Keratinocyte (primary cell): ENCODE measurements around the gene MC5R. TPM values are rescaled to one million over a fixed set of nuclear protein-coding genes. Genes with fewer than 3 reads are reported as not detected.

Experiments
- DNase-seq: peaks from one replicate; pipeline ENCODE4 v3.0.0-alpha.2; 2011; ENCODE audit warnings: low read depth, missing footprints, low spot score
- FAIRE-seq: peaks from 2 replicates; lab custom pipeline; 2011; peaks lifted over from hg19 to GRCh38; lab: Jason Lieb, UNC
- H2AFZ ChIP-seq: 2 replicates; pipeline ENCODE4 v1.6.0; 2012; ENCODE audit warnings: low read length, control low read depth, inconsistent platforms; ENCODE audit not compliant: control insufficient read depth
- H3K27ac ChIP-seq: 2 replicates; pipeline ENCODE4 v1.5.1; 2011; ENCODE audit warnings: low read length; ENCODE audit not compliant: control insufficient read depth, insufficient read depth
- H3K27me3 ChIP-seq: 3 replicates; pipeline ENCODE4 v1.6.0; 2011; ENCODE audit warnings: low read length; ENCODE audit not compliant: control insufficient read depth, insufficient read depth; ENCODE audit errors: extremely low read depth
- H3K36me3 ChIP-seq, 2 experiments: 2 replicates in 1 of 2; 3 replicates in 1 of 2; pipeline ENCODE4 v1.5.1; 2011; ENCODE audit warnings: low read length in 2 of 2, mild to moderate bottlenecking in 1 of 2; ENCODE audit not compliant: control insufficient read depth in 2 of 2, insufficient read depth in 2 of 2; ENCODE audit errors: extremely low read depth in 1 of 2
- H3K4me1 ChIP-seq: 3 replicates; pipeline ENCODE4 v1.5.1; 2011; ENCODE audit warnings: low read length; ENCODE audit not compliant: control insufficient read depth, insufficient read depth; ENCODE audit errors: extremely low read depth
- H3K4me2 ChIP-seq: 3 replicates; pipeline ENCODE4 v1.6.0; 2011; ENCODE audit warnings: low read depth, low read length; ENCODE audit not compliant: control insufficient read depth, insufficient read depth; ENCODE audit errors: extremely low read depth
- H3K4me3 ChIP-seq, 3 experiments: fragments of 200-600 bp in 1 of 3; sonication (generic) in 1 of 3; 2 replicates in 2 of 3; 3 replicates in 1 of 3; pipeline ENCODE4 v1.5.1; 2011 to 2016; ENCODE audit warnings: low read length in 3 of 3, mild to moderate bottlenecking in 3 of 3, control low read depth in 2 of 3, inconsistent platforms in 1 of 3, low read depth in 1 of 3, mixed read lengths in 1 of 3, mixed run types in 1 of 3, moderate library complexity in 1 of 3; ENCODE audit not compliant: control insufficient read depth in 2 of 3, insufficient read depth in 2 of 3; ENCODE audit errors: extremely low read depth in 1 of 3
- H3K79me2 ChIP-seq: 2 replicates; pipeline ENCODE4 v1.6.0; 2012; ENCODE audit warnings: low read length; ENCODE audit not compliant: control insufficient read depth, insufficient read depth
- H3K9ac ChIP-seq: 3 replicates; pipeline ENCODE4 v1.6.0; 2011; ENCODE audit warnings: low read length; ENCODE audit not compliant: control insufficient read depth, insufficient read depth; ENCODE audit errors: extremely low read depth
- H3K9me1 ChIP-seq: 3 replicates; pipeline ENCODE4 v1.6.0; 2011; ENCODE audit warnings: low read length; ENCODE audit not compliant: control insufficient read depth, insufficient read depth; ENCODE audit errors: extremely low read depth
- H3K9me3 ChIP-seq: 2 replicates; pipeline ENCODE4 v1.5.1; 2012; ENCODE audit warnings: low read depth, low read length; ENCODE audit not compliant: control insufficient read depth
- H4K20me1 ChIP-seq: 3 replicates; pipeline ENCODE4 v1.6.0; 2011; ENCODE audit warnings: low read length; ENCODE audit not compliant: control insufficient read depth, insufficient read depth; ENCODE audit errors: extremely low read depth
- CTCF ChIP-seq, 3 experiments: IDR thresholded peaks in 1 of 3; conservative IDR thresholded peaks in 1 of 3; optimal IDR thresholded peaks in 1 of 3; 2 replicates in 2 of 3; 3 replicates in 1 of 3; pipeline versions ENCODE3 to v1.5.1; 2011; ENCODE audit warnings: low read length in 3 of 3, mild to moderate bottlenecking in 3 of 3, moderate library complexity in 2 of 3, control low read depth in 1 of 3, inconsistent platforms in 1 of 3; ENCODE audit not compliant: insufficient read depth in 2 of 3; ENCODE audit errors: extremely low read depth in 1 of 3
- EZH2 ChIP-seq: IDR thresholded peaks from one replicate; pipeline ENCODE4 v1.6.1; 2012; ENCODE audit warnings: inconsistent platforms, mild to moderate bottlenecking, low read length, moderate library complexity
- dilution Hi-C: fragments of 300-500 bp; cut with MboI; formaldehyde crosslinking; loops from one replicate; pipeline ENCODE4 v1.7.0; 2020; ENCODE audit warnings: low sequenced_read_pairs; ENCODE audit not compliant: extremely low pct_ligation_motif_present
- polyA plus RNA-seq, 5 experiments: library from polyadenylated mRNA; depleted of rRNA in 3 of 5; stranded (reverse) in 3 of 5; stranded (forward) in 1 of 5; unstranded in 1 of 5; fragments of >200 nt; gene quantifications; 1 replicate in 1 of 5; 2 replicates in 3 of 5; 3 replicates in 1 of 5; pipeline versions ENCODE4 v1.2.1 to v1.2.3, GENCODE V29; 2011 to 2012; ENCODE audit warnings: missing spikeins in 2 of 5, low read depth in 1 of 5, low replicate concordance in 1 of 5

The MC5R gene
- polyA plus RNA-seq, 1 donor (not counting 4 experiments of a cell fraction or from before 2014, with no cell fraction given) = not detected

- peak overlapping the region; percentile 36 for H3K27ac ChIP-seq
- FAIRE-seq = no peak
- dilution Hi-C loops = no loop called here
These were observed 27.4 kb upstream of the MC5R start for GRCh38 chr18:13796515-13796914.

GRCh38 chr18:13797157-13797611 is 26.8 kb upstream of the MC5R start:
- Histone ChIP-seq H3K27me3 (no peaks in the 10 kb centered on the region), H3K4me3 (peak overlapping the region in 2 of 3 experiments; percentile 45 to 49), H3K9me1 (no peaks in the 10 kb centered on the region), H3K36me3 (no peaks in the 10 kb centered on the region), H3K27ac (peak overlapping the region; percentile 52), H3K4me1 (peaks cover 22% of the 10 kb centered on the region), H4K20me1 (no peaks in the 10 kb centered on the region), H3K79me2 (no peaks in the 10 kb centered on the region), H2AFZ (peak overlapping the region; percentile 78), H3K9me3 (no peaks in the 10 kb centered on the region), H3K4me2 (peak overlapping the region; percentile 75), H3K9ac (no peak overlapping the region)
- TF ChIP-seq CTCF (optimal IDR thresholded peaks at IDR 0.05 in 1 of 3, IDR thresholded peaks at IDR 0.05 in 1 of 3, conservative IDR thresholded peaks at IDR 0.05 in 1 of 3; ENCODE audit: extremely low read depth in 1 of 3, insufficient read depth in 2 of 3, low read length in 3 of 3) (no peak), EZH2 (no peak)
- no peak for DNase-seq
- dilution Hi-C loops = no loop called here
- FAIRE-seq = peak; percentile 65

More at GRCh38 chr18:13796515-13796914, 27.4 kb upstream of the MC5R start:
- no peaks in the 10 kb centered on the region for H3K9me1 ChIP-seq
- no peaks in the 10 kb centered on the region for H3K9me3 ChIP-seq
- H3K79me2 ChIP-seq = no peaks in the 10 kb centered on the region
- peak overlapping the region; percentile 75 for H3K4me2 ChIP-seq
- no peaks in the 10 kb centered on the region for H4K20me1 ChIP-seq
- no peaks in the 10 kb centered on the region for H3K36me3 ChIP-seq
- no peak for DNase-seq
- TF ChIP-seq CTCF (optimal IDR thresholded peaks at IDR 0.05 in 1 of 3, IDR thresholded peaks at IDR 0.05 in 1 of 3, conservative IDR thresholded peaks at IDR 0.05 in 1 of 3; ENCODE audit: extremely low read depth in 1 of 3, insufficient read depth in 2 of 3, low read length in 3 of 3) (no peak), EZH2 (no peak)
- H3K9ac ChIP-seq = no peak overlapping the region
- H3K4me1 ChIP-seq = peaks cover 23% of the 10 kb centered on the region
- H3K27me3 ChIP-seq = no peaks in the 10 kb centered on the region
- H2AFZ ChIP-seq = peak overlapping the region; percentile 78
- H3K4me3 ChIP-seq = peak overlapping the region in 2 of 3 experiments; percentile 45 to 49
